B cell (primary cell): Measurements from ENCODE around the gene CLASP1. TPM values are rescaled to one million over a fixed set of nuclear protein-coding genes. Genes with fewer than 3 reads are reported as not detected.

Experiments
- ATAC-seq: fragments of 200-7000 bp; cut with Tn5 transposase; one replicate; pipeline ENCODE4 v1.10.0; 2021; ENCODE audit warnings: low read depth, mild to moderate bottlenecking, moderate number of reproducible peaks, moderate library complexity
- CTCF ChIA-PET: fragments of 350-600 bp; sonication (Branson Sonifier 250); formaldehyde crosslinking; loops from one replicate; lab custom pipeline; 2021; ENCODE audit warnings: antibody characterized with exemption, inconsistent platforms; lab: Charles Lee
- POLR2A ChIA-PET: fragments of 350-600 bp; sonication (Branson Sonifier 250); formaldehyde crosslinking; loops from one replicate; lab custom pipeline; 2021; ENCODE audit warnings: antibody characterized with exemption; lab: Charles Lee
- DNase-seq: peaks from one replicate; pipeline ENCODE4 v3.0.0; 2013
- H2AFZ ChIP-seq: 2 replicates; pipeline ENCODE4 v1.6.1; 2012; ENCODE audit warnings: mild to moderate bottlenecking, low read depth, low read length; ENCODE audit not compliant: insufficient read depth, poor library complexity, severe bottlenecking
- H3K27ac ChIP-seq, 2 donors: 1 replicate in 1 of 2; 2 replicates in 1 of 2; pipeline ENCODE4 v1.5.1; 2012 to 2013; ENCODE audit warnings: low read length in 2 of 2, mild to moderate bottlenecking in 2 of 2, moderate library complexity in 1 of 2
- H3K27me3 ChIP-seq, 4 experiments: fragments of 200-600 bp in 1 of 4; sonication (generic) in 1 of 4; replicated peaks in 1 of 4; 1 replicate in 2 of 4; 2 replicates in 2 of 4; pipeline versions ENCODE4 v1.6.1 to v1.7.0; 2013 to 2016; ENCODE audit warnings: low read length in 3 of 4, mild to moderate bottlenecking in 2 of 4, mixed read lengths in 1 of 4, moderate library complexity in 1 of 4; ENCODE audit not compliant: insufficient read depth in 4 of 4, control insufficient read depth in 3 of 4; ENCODE audit errors: control extremely low read depth in 1 of 4
- H3K36me3 ChIP-seq, 2 experiments: replicated peaks in 1 of 2; 1 replicate in 1 of 2; 2 replicates in 1 of 2; pipeline versions ENCODE4 v1.6.1 to v1.7.1; 2013; ENCODE audit warnings: low read length in 1 of 2; ENCODE audit not compliant: insufficient read depth in 2 of 2, control insufficient read depth in 1 of 2; ENCODE audit errors: control extremely low read depth in 1 of 2, extremely low read depth in 1 of 2
- H3K4me1 ChIP-seq, 2 donors: fragments of 200-600 bp in 1 of 2; sonication (generic) in 1 of 2; 1 replicate in 1 of 2; 2 replicates in 1 of 2; pipeline versions ENCODE4 v1.5.1 to v1.6.1; 2013 to 2017; ENCODE audit warnings: low read length in 2 of 2; ENCODE audit not compliant: control insufficient read depth in 2 of 2, insufficient read depth in 2 of 2
- H3K4me2 ChIP-seq: replicated peaks from 2 replicates; pipeline ENCODE3; 2012; ENCODE audit warnings: mild to moderate bottlenecking, low read depth, low read length; ENCODE audit not compliant: poor library complexity, severe bottlenecking
- H3K4me3 ChIP-seq, 5 experiments: fragments of 200-600 bp in 1 of 5; sonication (generic) in 1 of 5; 1 replicate in 3 of 5; 2 replicates in 2 of 5; pipeline versions ENCODE4 v1.5.1 to v1.7.0; 2011 to 2016; ENCODE audit warnings: low read length in 4 of 5, mild to moderate bottlenecking in 4 of 5, low read depth in 2 of 5, control low read depth in 1 of 5, moderate library complexity in 1 of 5; ENCODE audit not compliant: insufficient read depth in 1 of 5; ENCODE audit errors: control extremely low read depth in 1 of 5, extremely low read depth in 1 of 5
- H3K79me2 ChIP-seq: fragments of 200-600 bp; sonication (generic); one replicate; pipeline ENCODE4 v1.6.0; 2016; ENCODE audit warnings: low read length; ENCODE audit not compliant: control insufficient read depth, insufficient read depth
- H3K9ac ChIP-seq: fragments of 200-600 bp; sonication (generic); 2 replicates; pipeline ENCODE4 v1.6.1; 2017; ENCODE audit warnings: mild to moderate bottlenecking, low read length, moderate library complexity
- H3K9me3 ChIP-seq, 3 donors: one replicate each; pipeline versions ENCODE4 v1.6.1 to v1.7.1; 2013; ENCODE audit warnings: low read length in 2 of 3; ENCODE audit not compliant: control insufficient read depth in 2 of 3, insufficient read depth in 1 of 3; ENCODE audit errors: control extremely low read depth in 1 of 3
- H4K20me1 ChIP-seq: 2 replicates; pipeline ENCODE4 v1.6.0; 2012; ENCODE audit warnings: mild to moderate bottlenecking, low read length; ENCODE audit not compliant: insufficient read depth, control insufficient read depth, poor library complexity, severe bottlenecking
- H3K27ac Mint-ChIP-seq: one replicate; pipeline ENCODE4 v1.8.0; 2021; ENCODE audit warnings: mixed read lengths
- H3K27me3 Mint-ChIP-seq: one replicate; pipeline ENCODE4 v1.8.0; 2021; ENCODE audit warnings: mixed read lengths
- H3K4me1 Mint-ChIP-seq: one replicate; pipeline ENCODE4 v1.8.0; 2021; ENCODE audit warnings: mixed read lengths
- H3K4me3 Mint-ChIP-seq: one replicate; pipeline ENCODE4 v1.8.0; 2021; ENCODE audit warnings: mixed read lengths
- H3K9me3 Mint-ChIP-seq: one replicate; pipeline ENCODE4 v1.8.0; 2022; ENCODE audit warnings: mixed read lengths; ENCODE audit not compliant: insufficient read depth
- EZH2 ChIP-seq: IDR thresholded peaks from 2 replicates; pipeline ENCODE4 v1.6.1; 2012; ENCODE audit warnings: borderline replicate concordance, low read depth, mild to moderate bottlenecking, moderate library complexity, low read length; ENCODE audit not compliant: insufficient read depth, poor library complexity, severe bottlenecking
- WGBS: methylation state at CpG from one replicate; pipeline ENCODE4 v1.1.5; 2013; ENCODE audit warnings: missing lambda C conversion rate; ENCODE audit not compliant: insufficient coverage; 5-methylcytosine and 5-hydroxymethylcytosine counted together
- intact Hi-C: fragments of 100-400 bp; cut with micrococcal nuclease; formaldehyde crosslinking; loops from one replicate; pipeline ENCODE4 v1.10.0; 2022
- polyA plus RNA-seq: library from polyadenylated mRNA; depleted of rRNA; stranded (reverse); fragments of >200 nt; gene quantifications from 2 replicates; pipeline ENCODE4 v1.2.3, GENCODE V29; 2012
- total RNA-seq, 2 donors: library from RNA; stranded (reverse); fragments of 120-200 nt in 1 of 2; gene quantifications; 1 replicate in 1 of 2; 2 replicates in 1 of 2; pipeline versions ENCODE4 v1.2.3 to v1.2.4, GENCODE V29; 2013 to 2022
- TF ChIP-seq, protein P1 (sequence below): fragments of 200-600 bp; IDR thresholded peaks from one replicate; pipeline ENCODE4 v1.8.0; 2022; ENCODE audit warnings: antibody characterized with exemption, mild to moderate bottlenecking

Gene CLASP1
- total and polyA plus RNA-seq, 2 donors (not counting 1 experiment from before 2014, with no cell fraction given), result 8.7 to 88.0 TPM

DNA sequence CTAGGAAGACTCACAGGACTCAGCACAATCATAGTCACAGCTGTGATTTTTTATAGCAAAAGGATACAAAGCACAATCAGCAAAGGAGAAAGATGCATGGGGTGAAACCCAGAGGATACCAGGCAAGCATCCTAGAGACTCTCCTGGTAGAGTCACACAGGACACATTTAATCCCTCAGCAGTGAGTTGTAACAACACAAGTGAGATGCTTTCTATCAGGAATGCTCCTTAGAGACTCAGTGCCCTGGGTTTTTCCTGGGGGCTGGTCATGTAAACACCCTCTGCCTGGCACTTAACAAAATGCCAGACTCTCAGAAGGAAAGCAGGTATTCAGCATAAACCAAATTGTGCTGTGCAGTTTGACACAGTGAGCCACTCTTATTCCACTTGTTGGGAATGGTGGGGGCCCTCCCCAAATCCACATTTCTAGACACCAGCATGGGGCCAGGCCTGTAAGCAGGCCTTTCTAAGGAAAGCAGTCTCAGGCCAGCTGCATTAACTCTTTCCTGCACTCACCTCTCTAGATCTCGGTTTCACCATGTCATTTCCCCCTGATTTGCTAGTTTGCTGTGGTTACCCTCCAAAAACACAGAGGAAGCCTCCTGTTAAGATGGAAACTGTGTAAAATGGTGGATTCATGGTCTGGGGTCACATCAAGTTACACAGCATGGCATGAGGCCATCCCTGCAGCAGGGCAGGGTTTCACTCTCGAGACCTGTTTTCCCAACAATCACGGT, 135.5 kb downstream of the CLASP1 start:
- H3K4me3 ChIP-seq, result no peak overlapping the region
- H3K27ac ChIP-seq, result no peak overlapping the region
- no peak overlapping the region for H3K4me3 Mint-ChIP-seq
- H3K36me3 ChIP-seq, result peaks cover 12 to 45% of the 10 kb centered on the region in 2 experiments
- H3K27me3 Mint-ChIP-seq, result no peaks in the 10 kb centered on the region
- intact Hi-C loops, result no loop called here
- H3K9ac ChIP-seq, result no peak overlapping the region
- H3K4me1 ChIP-seq, result no peaks in the 10 kb centered on the region
- H2AFZ ChIP-seq, result no peak overlapping the region
- no peak overlapping the region for H3K27ac Mint-ChIP-seq
- no peaks in the 10 kb centered on the region for H3K9me3 Mint-ChIP-seq
- H3K9me3 ChIP-seq, result peaks cover 0 to 6% (median 4%) of the 10 kb centered on the region in 3 donors
- no peaks in the 10 kb centered on the region for H4K20me1 ChIP-seq
- TF ChIP-seq EZH2, result no peak
- TF ChIP-seq, protein P1, sequence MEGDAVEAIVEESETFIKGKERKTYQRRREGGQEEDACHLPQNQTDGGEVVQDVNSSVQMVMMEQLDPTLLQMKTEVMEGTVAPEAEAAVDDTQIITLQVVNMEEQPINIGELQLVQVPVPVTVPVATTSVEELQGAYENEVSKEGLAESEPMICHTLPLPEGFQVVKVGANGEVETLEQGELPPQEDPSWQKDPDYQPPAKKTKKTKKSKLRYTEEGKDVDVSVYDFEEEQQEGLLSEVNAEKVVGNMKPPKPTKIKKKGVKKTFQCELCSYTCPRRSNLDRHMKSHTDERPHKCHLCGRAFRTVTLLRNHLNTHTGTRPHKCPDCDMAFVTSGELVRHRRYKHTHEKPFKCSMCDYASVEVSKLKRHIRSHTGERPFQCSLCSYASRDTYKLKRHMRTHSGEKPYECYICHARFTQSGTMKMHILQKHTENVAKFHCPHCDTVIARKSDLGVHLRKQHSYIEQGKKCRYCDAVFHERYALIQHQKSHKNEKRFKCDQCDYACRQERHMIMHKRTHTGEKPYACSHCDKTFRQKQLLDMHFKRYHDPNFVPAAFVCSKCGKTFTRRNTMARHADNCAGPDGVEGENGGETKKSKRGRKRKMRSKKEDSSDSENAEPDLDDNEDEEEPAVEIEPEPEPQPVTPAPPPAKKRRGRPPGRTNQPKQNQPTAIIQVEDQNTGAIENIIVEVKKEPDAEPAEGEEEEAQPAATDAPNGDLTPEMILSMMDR, result no peak
- H3K27me3 ChIP-seq, result no peaks in the 10 kb centered on the region
- H3K4me1 Mint-ChIP-seq, result no peaks in the 10 kb centered on the region
- DNase-seq (no peak), ATAC-seq (no peak)
- ChIA-PET POLR2A (no interaction called here), CTCF (no interaction called here)
- WGBS, result no CpG with 5 or more reads among the region's 3 CpGs
- H3K79me2 ChIP-seq, result peaks cover 13% of the 10 kb centered on the region
- no peak overlapping the region for H3K4me2 ChIP-seq

DNA sequence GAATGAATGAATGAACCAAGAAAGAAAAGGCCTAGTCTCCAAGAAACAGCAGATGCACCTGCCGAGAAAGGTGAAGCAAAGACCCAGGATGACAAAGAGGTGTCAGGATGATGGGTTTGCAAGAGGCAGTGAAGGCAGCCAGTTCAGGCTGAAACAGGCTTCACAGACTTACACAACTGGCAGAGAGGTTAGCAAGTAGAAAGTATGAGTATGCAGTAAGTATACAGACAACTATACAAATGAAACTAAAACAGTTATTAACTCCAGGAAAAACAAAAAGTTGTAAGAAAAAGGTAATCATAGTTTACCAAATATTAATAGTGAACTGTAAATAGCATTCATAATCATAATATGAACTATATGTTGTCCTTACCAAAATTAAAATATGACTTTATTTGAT, 138.4 kb downstream of the CLASP1 start:
- Histone ChIP-seq H3K9me3 (peaks cover 0 to 6% (median 6%) of the 10 kb centered on the region in 3 donors), H3K4me2 (no peak overlapping the region), H2AFZ (no peak overlapping the region), H4K20me1 (peaks cover 8% of the 10 kb centered on the region), H3K27me3 (no peaks in the 10 kb centered on the region), H3K36me3 (peaks cover 10 to 45% of the 10 kb centered on the region in 2 experiments), H3K9ac (no peak overlapping the region), H3K4me1 (no peaks in the 10 kb centered on the region), H3K79me2 (peaks cover 27% of the 10 kb centered on the region), H3K27ac (no peak overlapping the region), H3K4me3 (no peak overlapping the region)
- Mint-ChIP-seq H3K4me1 (no peaks in the 10 kb centered on the region), H3K4me3 (no peak overlapping the region), H3K9me3 (no peaks in the 10 kb centered on the region), H3K27me3 (no peaks in the 10 kb centered on the region), H3K27ac (no peak overlapping the region)
- no peak for TF ChIP-seq EZH2
- TF ChIP-seq, protein P1, result no peak
- DNase-seq, result no peak
- ChIA-PET POLR2A (no interaction called here), CTCF (no interaction called here)
- no peak for ATAC-seq
- WGBS, result 100% methylated on average over 1 of the region's 1 CpG
- intact Hi-C loops, result no loop called here
